Neural progenitor cell (in vitro differentiated cells): ENCODE measurements around the gene CACNA1C. TPM values are rescaled to one million over a fixed set of nuclear protein-coding genes. Genes with fewer than 3 reads are reported as not detected.

Experiments used
- DNase-seq: peaks from one replicate; pipeline ENCODE4 v3.0.0-alpha.2; 2016; ENCODE audit warnings: low spot score
- H2AFZ ChIP-seq: fragments of 200-600 bp; sonication (generic); replicated peaks from 2 replicates; pipeline ENCODE4 v1.6.1; 2016; ENCODE audit warnings: antibody characterized with exemption
- H3F3A ChIP-seq: fragments of 200-600 bp; sonication (generic); 2 replicates; pipeline ENCODE4 v1.6.1; 2016; ENCODE audit warnings: antibody characterized with exemption, low read depth
- H3K27ac ChIP-seq: fragments of 200-600 bp; sonication (generic); 2 replicates; pipeline ENCODE4 v1.5.1; 2016; ENCODE audit warnings: mild to moderate bottlenecking
- H3K27me3 ChIP-seq: fragments of 200-600 bp; sonication (generic); 2 replicates; pipeline ENCODE4 v1.6.1; 2016; ENCODE audit warnings: mild to moderate bottlenecking, moderate library complexity
- H3K36me3 ChIP-seq: fragments of 200-600 bp; sonication (generic); 2 replicates; pipeline ENCODE4 v1.5.1; 2016
- H3K4me1 ChIP-seq: fragments of 200-600 bp; sonication (generic); 2 replicates; pipeline ENCODE4 v1.6.1; 2016; ENCODE audit warnings: mixed run types
- H3K4me2 ChIP-seq: fragments of 200-600 bp; sonication (generic); 2 replicates; pipeline ENCODE4 v1.6.1; 2016
- H3K4me3 ChIP-seq: fragments of 200-600 bp; sonication (generic); 2 replicates; pipeline ENCODE4 v1.5.1; 2016
- H3K79me2 ChIP-seq: fragments of 200-600 bp; sonication (generic); 2 replicates; pipeline ENCODE4 v1.6.1; 2016; ENCODE audit warnings: low read depth
- H3K9ac ChIP-seq: fragments of 200-600 bp; sonication (generic); 2 replicates; pipeline ENCODE4 v1.6.1; 2016
- H3K9me3 ChIP-seq: fragments of 200-600 bp; sonication (generic); 2 replicates; pipeline ENCODE4 v1.5.1; 2016; ENCODE audit warnings: low read depth
- H4K20me1 ChIP-seq: fragments of 200-600 bp; sonication (generic); 2 replicates; pipeline ENCODE4 v1.6.1; 2016; ENCODE audit warnings: low read depth
- H3K27ac Mint-ChIP-seq: 3 replicates; pipeline ENCODE4 v1.8.0; 2021; ENCODE audit warnings: mixed read lengths
- H3K27me3 Mint-ChIP-seq: 2 replicates; pipeline ENCODE4 v1.8.0; 2022; ENCODE audit warnings: low read depth, mild to moderate bottlenecking, inconsistent platforms, moderate library complexity, mixed read lengths; ENCODE audit not compliant: insufficient read depth
- H3K36me3 Mint-ChIP-seq: 3 replicates; pipeline ENCODE4 v1.8.0; 2021; ENCODE audit warnings: mixed read lengths
- H3K4me1 Mint-ChIP-seq: 3 replicates; pipeline ENCODE4 v1.8.0; 2021; ENCODE audit warnings: mixed read lengths
- H3K4me3 Mint-ChIP-seq: 3 replicates; pipeline ENCODE4 v1.8.0; 2021; ENCODE audit warnings: mild to moderate bottlenecking, moderate library complexity, mixed read lengths
- H3K9me3 Mint-ChIP-seq: 3 replicates; pipeline ENCODE4 v1.8.0; 2020; ENCODE audit warnings: mixed read lengths
- CTCF ChIP-seq: fragments of 200-600 bp; sonication (generic); IDR thresholded peaks from 2 replicates; pipeline ENCODE4 v1.5.1; 2017; ENCODE audit warnings: antibody characterized with exemption, mild to moderate bottlenecking
- EZH2 ChIP-seq: fragments of 200-600 bp; sonication (generic); IDR thresholded peaks from 2 replicates; pipeline ENCODE4 v1.6.1; 2017; ENCODE audit warnings: antibody characterized with exemption, mild to moderate bottlenecking, moderate library complexity
- EZH2phosphoT487 ChIP-seq: fragments of 200-600 bp; sonication (generic); IDR thresholded peaks from 2 replicates; pipeline ENCODE4 v1.6.1; 2017; ENCODE audit warnings: antibody characterized with exemption
- total RNA-seq: library from RNA; depleted of rRNA; stranded (reverse); fragments of >200 nt; gene quantifications from 2 replicates; pipeline ENCODE4 v1.2.3, GENCODE V29; 2015; ENCODE audit warnings: low replicate concordance

CACNA1C gene
- total RNA-seq, 1 donor from 2014 or later: 2.7 TPM

GRCh38 chr12:2231011-2231595, 178.3 kb downstream of the CACNA1C start:
- no peak overlapping the region for H3K4me3 Mint-ChIP-seq
- Histone ChIP-seq H3K79me2 (no peaks in the 10 kb centered on the region), H3K4me1 (no peaks in the 10 kb centered on the region), H3K4me3 (no peak overlapping the region), H3K27me3 (no peaks in the 10 kb centered on the region), H3F3A (no peaks in the 10 kb centered on the region), H3K9me3 (no peaks in the 10 kb centered on the region), H4K20me1 (no peaks in the 10 kb centered on the region), H2AFZ (no peak overlapping the region), H3K27ac (no peak overlapping the region), H3K9ac (no peak overlapping the region), H3K4me2 (no peak overlapping the region), H3K36me3 (no peaks in the 10 kb centered on the region)
- H3K27ac Mint-ChIP-seq: no peak overlapping the region
- H3K27me3 Mint-ChIP-seq: peaks cover 3% of the 10 kb centered on the region
- peaks cover 3% of the 10 kb centered on the region for H3K9me3 Mint-ChIP-seq
- no peak for DNase-seq
- peaks cover 19% of the 10 kb centered on the region for H3K4me1 Mint-ChIP-seq
- TF ChIP-seq EZH2phosphoT487 (no peak), CTCF (no peak), EZH2 (no peak)
- H3K36me3 Mint-ChIP-seq: no peaks in the 10 kb centered on the region

GRCh38 chr12:2231956-2232355, 179.2 kb downstream of the CACNA1C start:
- Mint-ChIP-seq H3K4me3 (no peak overlapping the region), H3K27ac (no peak overlapping the region), H3K4me1 (peaks cover 16% of the 10 kb centered on the region), H3K36me3 (no peaks in the 10 kb centered on the region), H3K27me3 (peaks cover 3% of the 10 kb centered on the region), H3K9me3 (peaks cover 3% of the 10 kb centered on the region)
- TF ChIP-seq CTCF (no peak), EZH2 (no peak), EZH2phosphoT487 (no peak)
- Histone ChIP-seq H3K4me1 (no peaks in the 10 kb centered on the region), H3K9me3 (no peaks in the 10 kb centered on the region), H3K36me3 (no peaks in the 10 kb centered on the region), H3K4me2 (no peak overlapping the region), H3K4me3 (no peak overlapping the region), H2AFZ (no peak overlapping the region), H3K9ac (no peak overlapping the region), H3K79me2 (no peaks in the 10 kb centered on the region), H3F3A (no peaks in the 10 kb centered on the region), H3K27me3 (no peaks in the 10 kb centered on the region), H4K20me1 (no peaks in the 10 kb centered on the region), H3K27ac (no peak overlapping the region)
- no peak for DNase-seq

GRCh38 chr12:2233034-2233433, 180.2 kb downstream of the CACNA1C start:
- H3K36me3 Mint-ChIP-seq: no peaks in the 10 kb centered on the region
- H3K4me2 ChIP-seq: no peak overlapping the region
- peaks cover 14% of the 10 kb centered on the region for H3K4me1 Mint-ChIP-seq
- H3K9ac ChIP-seq: no peak overlapping the region
- H3K27me3 ChIP-seq: no peaks in the 10 kb centered on the region
- peaks cover 3% of the 10 kb centered on the region for H3K27me3 Mint-ChIP-seq
- H3K36me3 ChIP-seq: no peaks in the 10 kb centered on the region
- H3K9me3 Mint-ChIP-seq: peaks cover 3% of the 10 kb centered on the region
- H3K4me1 ChIP-seq: no peaks in the 10 kb centered on the region
- no peak overlapping the region for H3K4me3 Mint-ChIP-seq
- no peaks in the 10 kb centered on the region for H3F3A ChIP-seq
- H3K27ac ChIP-seq: no peak overlapping the region
- H3K27ac Mint-ChIP-seq: no peak overlapping the region
- H4K20me1 ChIP-seq: no peaks in the 10 kb centered on the region
- no peak for TF ChIP-seq EZH2phosphoT487
- no peak for TF ChIP-seq CTCF
- TF ChIP-seq EZH2: no peak
- no peak for DNase-seq
- H2AFZ ChIP-seq: no peak overlapping the region
- H3K4me3 ChIP-seq: no peak overlapping the region
- no peaks in the 10 kb centered on the region for H3K79me2 ChIP-seq
- H3K9me3 ChIP-seq: no peaks in the 10 kb centered on the region
